ENCODE data around the gene SMIM7.

The SMIM7 gene

DNA sequence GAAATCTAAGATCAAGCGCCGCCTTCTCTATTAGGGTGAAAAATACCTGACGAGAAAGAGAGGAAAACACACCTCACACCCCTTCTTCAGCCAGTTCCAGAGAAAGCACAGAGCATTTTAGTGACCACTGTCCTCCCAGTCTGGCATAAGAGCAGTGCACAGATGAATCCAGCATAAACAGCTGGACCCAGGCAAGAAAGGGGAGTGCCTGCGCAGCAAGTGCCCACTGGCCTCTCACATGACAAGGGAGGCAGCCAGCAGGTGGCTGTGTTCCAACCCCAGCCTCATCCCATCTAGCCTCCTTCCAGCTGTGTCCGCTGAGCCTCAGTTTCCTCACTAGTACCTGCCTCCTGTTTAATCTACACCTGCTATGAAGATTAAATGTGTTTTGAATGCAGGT, 39.9 kb downstream of the SMIM7 start:
- no peaks in the 10 kb centered on the region for H3K36me3 Mint-ChIP-seq
- no peak overlapping the region for H3K4me3 Mint-ChIP-seq
- no peak for ATAC-seq
- H3K27ac Mint-ChIP-seq: no peak overlapping the region
- H3K27me3 Mint-ChIP-seq: no peaks in the 10 kb centered on the region
- peaks cover 94% of the 10 kb centered on the region for H3K4me1 Mint-ChIP-seq
- H3K9me3 Mint-ChIP-seq: no peaks in the 10 kb centered on the region

DNA sequence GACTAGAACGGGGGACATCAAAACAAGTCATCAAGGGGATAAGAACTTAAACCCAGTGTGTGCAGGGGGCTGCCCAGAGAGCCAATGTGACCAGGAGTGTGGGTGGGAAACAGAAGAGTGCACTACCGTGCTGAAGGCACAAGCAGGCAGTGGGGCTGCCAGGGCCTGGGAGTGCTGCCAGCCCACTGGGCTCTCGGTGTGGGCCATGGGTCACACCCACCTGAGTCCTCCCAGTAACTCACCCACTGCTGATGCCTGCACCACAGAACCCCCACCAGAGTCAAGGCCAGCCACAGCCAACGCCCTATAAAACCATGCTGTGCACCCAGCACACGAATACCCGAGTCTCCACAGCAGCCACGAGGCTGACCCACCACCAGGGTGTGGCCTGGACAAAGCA, 40.5 kb downstream of the SMIM7 start:
- Mint-ChIP-seq H3K4me1 (peaks cover 98% of the 10 kb centered on the region), H3K27me3 (no peaks in the 10 kb centered on the region), H3K4me3 (peak overlapping the region; percentile 27), H3K9me3 (no peaks in the 10 kb centered on the region), H3K27ac (peak overlapping the region; percentile 30), H3K36me3 (no peaks in the 10 kb centered on the region)
- ATAC-seq: peak; percentile 31

DNA sequence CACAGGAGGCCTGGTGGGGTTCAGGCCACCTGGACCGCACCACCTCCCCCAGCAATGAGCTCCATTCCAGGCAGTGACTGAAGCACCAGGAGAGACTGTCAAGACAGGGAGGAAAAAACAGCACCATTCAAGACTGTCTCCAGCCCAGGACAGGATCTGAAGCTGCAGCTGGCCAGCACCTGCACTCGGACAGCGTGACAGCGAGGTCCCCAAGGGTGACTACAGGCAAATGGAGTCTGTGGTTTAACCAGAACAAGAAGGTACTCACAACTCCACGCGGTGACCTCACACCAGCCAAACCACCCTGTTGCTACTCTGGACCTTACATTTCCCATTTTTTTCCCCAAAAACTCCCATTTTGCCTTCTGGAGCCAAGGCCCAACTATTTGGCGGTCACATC, 41.7 kb downstream of the SMIM7 start:
- H3K27me3 Mint-ChIP-seq: no peaks in the 10 kb centered on the region
- H3K9me3 Mint-ChIP-seq: no peaks in the 10 kb centered on the region
- no peaks in the 10 kb centered on the region for H3K36me3 Mint-ChIP-seq
- peaks cover 89% of the 10 kb centered on the region for H3K4me1 Mint-ChIP-seq
- no peak for ATAC-seq
- H3K27ac Mint-ChIP-seq: peak overlapping the region; percentile 30
- H3K4me3 Mint-ChIP-seq: peak overlapping the region; percentile 47

DNA sequence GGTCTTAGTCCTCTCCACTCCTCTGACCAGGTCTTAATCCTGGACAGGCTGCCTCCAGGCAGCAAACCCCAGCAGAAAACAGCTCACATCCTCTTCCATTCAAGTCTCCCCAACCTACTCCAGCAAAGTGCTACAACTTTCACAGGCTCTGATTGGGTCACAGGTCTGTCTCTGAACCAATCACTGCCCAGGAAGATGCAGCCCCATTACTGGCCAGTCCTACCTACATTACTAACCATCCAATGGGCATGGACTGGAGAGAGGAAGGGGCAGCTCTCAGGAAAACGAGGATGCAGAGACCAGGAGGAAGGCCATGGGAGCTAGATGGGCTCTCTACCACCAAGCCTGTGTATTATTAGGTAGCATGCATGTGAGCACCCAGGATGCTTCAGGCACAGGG, 44.1 kb downstream of the SMIM7 start:
- Mint-ChIP-seq H3K27me3 (no peaks in the 10 kb centered on the region), H3K4me3 (no peak overlapping the region), H3K9me3 (no peaks in the 10 kb centered on the region), H3K4me1 (peaks cover 88% of the 10 kb centered on the region), H3K27ac (peak overlapping the region; percentile 30), H3K36me3 (no peaks in the 10 kb centered on the region)
- no peak for ATAC-seq

DNA sequence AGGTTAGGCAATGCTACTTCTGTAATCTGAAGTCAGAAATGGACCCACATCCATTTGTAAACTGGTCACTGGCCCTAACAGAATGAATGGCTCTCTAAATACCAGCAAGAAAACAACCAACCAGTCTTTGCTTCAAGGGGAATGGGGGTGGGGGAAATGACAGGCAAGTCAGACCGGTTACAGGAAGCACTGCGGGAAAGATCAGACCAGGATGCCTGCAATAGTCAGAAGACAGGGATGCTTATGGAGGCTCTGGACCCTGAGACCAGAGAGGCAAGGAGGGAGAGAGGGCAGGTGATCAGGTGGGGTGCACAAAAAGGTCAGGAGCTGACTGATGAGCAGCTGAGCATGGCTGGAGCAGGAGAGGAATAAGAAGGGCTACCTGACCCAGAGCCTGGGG, 45.0 kb downstream of the SMIM7 start:
- H3K9me3 Mint-ChIP-seq: no peaks in the 10 kb centered on the region
- H3K27ac Mint-ChIP-seq: peak overlapping the region; percentile 30
- no peaks in the 10 kb centered on the region for H3K27me3 Mint-ChIP-seq
- no peak for ATAC-seq
- no peaks in the 10 kb centered on the region for H3K36me3 Mint-ChIP-seq
- H3K4me3 Mint-ChIP-seq: no peak overlapping the region
- H3K4me1 Mint-ChIP-seq: peaks cover 84% of the 10 kb centered on the region

DNA sequence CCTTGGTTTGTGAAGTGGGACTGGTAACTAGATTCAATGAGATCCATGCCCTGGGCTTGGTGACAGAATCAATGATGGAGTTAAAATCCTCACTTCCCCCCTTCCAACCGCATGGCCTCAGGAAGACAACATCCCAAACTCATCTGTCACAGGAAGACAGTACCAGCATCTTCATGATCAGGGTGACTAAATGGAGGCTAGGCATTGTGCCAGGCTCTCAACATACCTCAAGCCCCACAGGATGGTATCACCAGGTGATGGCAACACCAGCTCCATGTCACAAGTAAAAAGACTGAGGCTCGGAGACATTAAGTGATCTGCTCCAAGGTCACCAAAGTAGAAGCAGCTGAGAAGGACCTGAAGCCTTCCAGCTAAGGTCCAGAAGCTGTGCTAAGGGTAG, 46.1 kb downstream of the SMIM7 start:
- Mint-ChIP-seq H3K27ac (no peak overlapping the region), H3K4me1 (peaks cover 75% of the 10 kb centered on the region)
- ATAC-seq: no peak

DNA sequence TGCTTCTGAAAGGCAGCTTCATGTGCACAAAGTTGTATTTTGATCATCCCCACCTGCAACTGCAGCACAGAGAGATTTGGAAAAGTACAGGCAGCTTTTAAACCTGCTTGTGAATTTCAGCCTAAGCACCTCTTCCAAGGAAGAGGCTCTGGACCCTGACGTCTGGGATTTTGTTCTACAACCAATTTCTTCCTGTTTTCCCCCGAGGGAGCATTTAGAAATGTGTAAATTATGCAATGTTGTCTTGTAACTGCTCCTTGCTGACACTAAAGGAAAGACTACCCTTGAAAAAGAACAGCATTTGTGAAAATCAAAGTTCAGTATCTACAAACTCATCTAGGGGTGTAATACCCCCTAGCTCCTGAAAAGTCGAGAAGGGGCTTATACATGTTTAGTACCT, 47.3 kb downstream of the SMIM7 start:
- no peak overlapping the region for H3K4me3 Mint-ChIP-seq
- H3K9me3 Mint-ChIP-seq: no peaks in the 10 kb centered on the region
- H3K27me3 Mint-ChIP-seq: no peaks in the 10 kb centered on the region
- H3K36me3 Mint-ChIP-seq: no peaks in the 10 kb centered on the region
- peaks cover 75% of the 10 kb centered on the region for H3K4me1 Mint-ChIP-seq
- ATAC-seq: no peak
- no peak overlapping the region for H3K27ac Mint-ChIP-seq

More for the DNA sequence above, 46.1 kb downstream of the SMIM7 start:
- Mint-ChIP-seq H3K27me3 (no peaks in the 10 kb centered on the region), H3K9me3 (no peaks in the 10 kb centered on the region), H3K4me3 (no peak overlapping the region), H3K36me3 (no peaks in the 10 kb centered on the region)

DNA sequence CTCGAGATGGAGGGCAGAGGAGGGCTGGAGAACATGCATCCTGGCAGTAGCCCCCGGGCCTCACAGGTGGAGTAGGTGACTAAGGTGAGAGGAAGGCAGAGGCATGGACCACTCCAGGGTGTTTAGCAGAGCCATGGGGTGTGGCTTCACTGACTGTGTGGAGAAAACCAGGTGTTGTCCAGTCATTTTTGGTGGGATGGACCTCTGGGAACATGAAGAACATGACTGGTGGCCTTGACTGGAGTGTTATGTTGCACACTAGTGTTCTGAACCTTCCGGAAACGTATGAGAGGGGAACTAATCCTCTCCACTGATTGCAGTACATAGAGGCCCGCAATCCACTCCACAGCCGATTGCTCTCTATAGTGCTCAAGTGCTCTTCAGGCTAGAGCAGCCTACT, 48.8 kb downstream of the SMIM7 start:
- H3K36me3 Mint-ChIP-seq: no peaks in the 10 kb centered on the region
- no peak overlapping the region for H3K4me3 Mint-ChIP-seq
- no peaks in the 10 kb centered on the region for H3K27me3 Mint-ChIP-seq
- H3K27ac Mint-ChIP-seq: no peak overlapping the region
- peaks cover 68% of the 10 kb centered on the region for H3K4me1 Mint-ChIP-seq
- ATAC-seq: no peak
- no peaks in the 10 kb centered on the region for H3K9me3 Mint-ChIP-seq

DNA sequence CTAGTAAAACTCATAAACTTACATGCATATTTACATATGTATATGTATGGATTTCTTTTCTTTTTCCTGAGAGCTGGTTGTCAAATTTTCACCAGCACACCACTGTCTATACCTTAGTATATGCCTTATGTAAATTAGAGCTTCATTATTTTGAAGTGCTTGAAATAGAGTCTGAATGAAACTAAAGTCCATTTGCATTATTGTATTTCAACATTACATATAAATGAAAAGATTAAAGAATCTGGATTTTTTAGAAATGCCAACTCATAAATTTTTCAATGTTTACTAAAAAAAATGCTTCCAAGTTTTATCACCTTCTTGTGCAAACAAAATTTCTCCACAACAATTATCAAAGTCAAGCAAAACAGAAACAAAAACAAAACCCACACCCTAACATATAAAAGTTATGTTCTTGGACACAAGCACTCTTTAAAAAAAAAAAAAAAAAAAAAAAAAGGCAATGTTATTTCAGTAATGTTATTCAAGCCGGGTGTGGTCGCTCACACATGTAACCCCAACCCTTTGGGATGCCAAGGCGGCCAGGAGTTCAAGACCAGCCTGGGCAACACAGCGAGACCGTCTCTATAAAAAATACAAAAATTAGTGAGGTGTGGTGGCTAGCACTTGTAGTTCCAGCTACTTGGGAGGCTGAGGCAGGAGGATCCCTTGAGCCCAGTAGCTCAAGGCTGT, 50.3 kb downstream of the SMIM7 start:
- no peaks in the 10 kb centered on the region for H3K9me3 Mint-ChIP-seq
- H3K4me1 Mint-ChIP-seq: peaks cover 68% of the 10 kb centered on the region
- no peak for ATAC-seq
- H3K27ac Mint-ChIP-seq: no peak overlapping the region
- H3K36me3 Mint-ChIP-seq: peaks cover 5% of the 10 kb centered on the region
- no peak overlapping the region for H3K4me3 Mint-ChIP-seq
- H3K27me3 Mint-ChIP-seq: no peaks in the 10 kb centered on the region

DNA sequence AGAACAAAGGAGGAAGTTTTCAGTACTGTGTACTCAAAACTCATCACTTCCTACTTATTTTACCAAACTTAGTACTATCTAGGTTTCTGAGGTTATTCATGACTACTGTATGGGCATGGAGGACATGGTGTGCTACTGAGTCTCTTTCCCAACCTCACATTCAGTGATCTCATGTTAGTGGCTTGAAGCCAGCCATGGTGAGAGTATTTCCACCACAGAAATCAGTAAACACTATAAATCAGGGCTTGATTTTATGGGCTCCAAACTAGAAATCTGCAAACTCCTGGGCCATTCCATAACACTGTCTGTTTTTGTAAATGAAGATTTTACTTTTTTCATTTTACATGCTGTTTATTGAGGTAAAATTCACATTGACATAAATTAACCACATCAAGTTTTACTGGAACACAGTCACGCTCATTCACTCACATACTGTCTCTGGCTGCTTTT, 51.6 kb downstream of the SMIM7 start:
- H3K36me3 Mint-ChIP-seq: peaks cover 5% of the 10 kb centered on the region
- ATAC-seq: peak; percentile 76
- H3K4me3 Mint-ChIP-seq: no peak overlapping the region
- peak overlapping the region; percentile 77 for H3K27ac Mint-ChIP-seq
- H3K9me3 Mint-ChIP-seq: no peaks in the 10 kb centered on the region
- H3K27me3 Mint-ChIP-seq: no peaks in the 10 kb centered on the region
- peaks cover 73% of the 10 kb centered on the region for H3K4me1 Mint-ChIP-seq

DNA sequence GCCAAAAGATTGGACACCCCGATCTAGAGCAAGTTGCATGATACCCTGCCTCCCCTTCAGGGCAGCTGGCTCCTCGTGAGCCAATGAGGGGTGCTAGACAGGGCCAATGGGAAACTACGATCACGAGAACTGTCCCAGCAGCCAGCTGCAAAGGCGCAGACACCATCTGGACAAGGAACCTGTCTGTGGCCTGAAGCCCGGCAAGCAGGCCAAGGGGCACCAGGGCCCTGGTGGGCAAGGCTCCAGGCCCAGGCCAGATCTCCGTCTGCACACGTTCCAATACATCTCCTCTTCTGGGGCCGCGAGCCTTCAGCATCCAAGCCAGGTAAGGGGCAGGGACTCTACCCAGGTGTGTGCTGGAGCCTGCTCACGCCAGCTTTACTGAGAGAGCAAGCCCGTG, 52.1 kb downstream of the SMIM7 start:
- Mint-ChIP-seq H3K27ac (peak overlapping the region; percentile 77), H3K4me3 (no peak overlapping the region), H3K27me3 (no peaks in the 10 kb centered on the region), H3K9me3 (no peaks in the 10 kb centered on the region), H3K36me3 (peaks cover 5% of the 10 kb centered on the region), H3K4me1 (peaks cover 69% of the 10 kb centered on the region)
- ATAC-seq: no peak

DNA sequence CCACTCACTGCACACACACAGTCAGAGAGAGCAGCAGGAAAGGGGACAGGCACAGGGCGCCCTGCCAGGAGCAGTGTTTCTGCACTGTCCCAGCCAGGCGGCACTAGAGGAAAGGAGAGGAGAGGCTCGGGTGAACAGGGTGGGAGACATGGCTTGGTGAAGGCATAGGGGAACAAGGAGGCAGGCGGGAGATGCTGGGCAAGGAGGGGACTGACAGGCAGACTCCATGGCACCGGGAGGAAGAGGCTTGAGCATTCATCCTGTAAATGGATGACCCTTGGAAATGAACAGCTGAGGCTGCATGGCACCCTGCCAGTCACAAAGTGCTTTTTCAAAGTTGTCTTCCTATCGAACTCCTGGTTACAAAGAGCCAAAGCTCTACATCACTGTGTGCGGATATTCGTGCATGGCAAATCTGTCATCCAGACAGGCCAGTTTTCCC, 54.4 kb downstream of the SMIM7 start:
- Mint-ChIP-seq H3K9me3 (no peaks in the 10 kb centered on the region), H3K4me1 (peaks cover 62% of the 10 kb centered on the region), H3K36me3 (peaks cover 5% of the 10 kb centered on the region), H3K4me3 (no peak overlapping the region), H3K27ac (peak overlapping the region; percentile 72), H3K27me3 (no peaks in the 10 kb centered on the region)
- no peak for ATAC-seq

DNA sequence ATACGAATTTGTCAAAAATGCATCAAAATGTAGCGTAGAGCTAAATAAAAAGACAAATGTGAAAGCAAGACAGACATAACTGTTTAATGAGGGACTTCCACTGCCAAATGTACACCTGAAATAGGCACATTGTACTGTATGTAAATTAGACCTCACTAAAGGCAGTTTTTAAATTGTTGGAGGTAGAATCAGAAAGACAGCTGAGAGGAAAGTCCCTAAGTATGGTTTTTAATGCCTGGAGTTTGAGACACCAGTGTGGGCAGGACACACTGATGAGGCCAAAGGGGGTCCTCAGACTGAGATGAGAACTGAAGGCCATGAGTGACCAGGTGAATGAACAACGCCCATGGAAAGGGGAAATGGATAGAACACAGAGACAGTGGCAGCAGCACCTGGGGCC, 54.8 kb downstream of the SMIM7 start:
- Mint-ChIP-seq H3K27me3 (no peaks in the 10 kb centered on the region), H3K4me1 (peaks cover 63% of the 10 kb centered on the region), H3K9me3 (no peaks in the 10 kb centered on the region), H3K36me3 (peaks cover 5% of the 10 kb centered on the region), H3K27ac (peak overlapping the region; percentile 72), H3K4me3 (no peak overlapping the region)
- ATAC-seq: no peak

DNA sequence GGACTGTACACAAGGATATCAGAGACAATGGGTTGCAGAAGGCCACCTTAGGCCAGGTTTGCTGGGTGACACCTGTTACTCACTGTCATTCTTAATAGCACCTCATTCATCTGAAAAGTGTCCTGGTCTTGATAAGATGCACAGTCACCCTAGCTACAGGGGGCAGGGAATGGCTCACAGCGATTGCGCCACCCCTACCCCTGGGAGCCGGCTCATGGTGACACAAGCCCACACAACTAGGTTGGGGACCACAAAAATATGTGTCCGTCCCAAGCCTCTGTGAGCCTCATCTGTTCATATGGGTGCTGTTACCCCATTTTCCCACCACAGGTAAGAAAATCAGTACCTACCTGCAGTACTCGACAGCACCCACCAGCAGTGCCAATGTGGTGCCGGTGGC, 55.3 kb downstream of the SMIM7 start:
- peaks cover 5% of the 10 kb centered on the region for H3K36me3 Mint-ChIP-seq
- no peaks in the 10 kb centered on the region for H3K27me3 Mint-ChIP-seq
- peak overlapping the region; percentile 72 for H3K27ac Mint-ChIP-seq
- H3K4me3 Mint-ChIP-seq: no peak overlapping the region
- no peak for ATAC-seq
- peaks cover 68% of the 10 kb centered on the region for H3K4me1 Mint-ChIP-seq
- no peaks in the 10 kb centered on the region for H3K9me3 Mint-ChIP-seq

DNA sequence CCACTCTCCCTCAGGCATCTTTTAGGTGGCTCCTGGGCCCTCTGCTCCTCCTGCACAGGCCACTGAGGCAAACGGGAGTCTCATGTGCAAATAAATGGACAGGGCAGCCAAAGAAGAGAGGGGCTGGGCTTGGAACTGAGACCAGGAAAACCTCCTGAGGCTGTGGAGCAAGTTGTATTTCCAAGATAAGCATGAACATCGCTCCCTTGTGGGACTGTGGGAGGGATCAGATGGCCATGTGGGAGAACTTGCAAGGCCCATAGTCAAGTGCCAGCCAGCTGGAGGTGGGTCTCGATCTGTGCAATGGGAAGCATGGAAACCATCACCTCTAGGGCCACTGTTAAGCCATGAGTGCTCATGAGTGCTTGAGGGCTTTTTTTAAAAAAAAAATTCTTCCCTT, 56.9 kb downstream of the SMIM7 start:
- Mint-ChIP-seq H3K4me1 (peaks cover 66% of the 10 kb centered on the region), H3K4me3 (no peak overlapping the region)

DNA sequence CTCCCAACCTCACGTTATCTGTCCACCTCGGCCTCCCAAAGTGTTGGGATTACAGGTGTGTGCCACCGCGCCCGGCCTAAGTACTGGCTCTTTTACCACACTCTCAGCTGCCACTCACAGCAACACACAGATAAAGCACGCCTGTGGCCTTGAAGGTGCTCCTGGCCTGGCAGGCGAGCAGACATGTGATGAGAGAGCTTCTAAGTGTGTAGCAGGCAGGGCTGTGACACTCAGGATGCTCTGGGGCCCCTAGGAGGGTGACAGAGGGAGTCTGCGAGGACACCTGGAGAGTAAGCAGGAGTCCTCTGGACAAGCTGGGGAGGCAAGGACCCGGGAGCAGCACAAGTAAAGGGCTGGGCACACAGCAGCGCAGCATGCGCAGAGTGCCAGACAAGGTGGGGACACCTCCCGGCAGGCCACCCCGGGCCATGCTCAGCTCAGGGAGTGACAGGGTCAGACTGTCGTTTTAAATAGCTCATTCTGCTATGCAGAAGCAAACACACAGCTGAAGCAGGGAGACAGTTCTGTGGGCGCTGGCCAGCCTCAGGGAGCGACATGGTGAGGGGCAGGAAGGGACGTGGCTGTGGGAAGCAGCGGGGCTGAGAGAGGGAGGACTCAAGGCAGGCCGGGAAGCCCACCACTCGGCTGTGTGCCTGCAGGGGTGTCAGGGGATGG, 58.4 kb downstream of the SMIM7 start:
- Mint-ChIP-seq H3K9me3 (no peaks in the 10 kb centered on the region), H3K4me1 (peaks cover 67% of the 10 kb centered on the region), H3K36me3 (peaks cover 5% of the 10 kb centered on the region), H3K27me3 (no peaks in the 10 kb centered on the region), H3K27ac (peak overlapping the region; percentile 53), H3K4me3 (no peak overlapping the region)
- no peak for ATAC-seq

More for the DNA sequence above, 56.9 kb downstream of the SMIM7 start:
- no peaks in the 10 kb centered on the region for H3K9me3 Mint-ChIP-seq
- no peaks in the 10 kb centered on the region for H3K27me3 Mint-ChIP-seq
- H3K27ac Mint-ChIP-seq: no peak overlapping the region
- peaks cover 5% of the 10 kb centered on the region for H3K36me3 Mint-ChIP-seq
- ATAC-seq: no peak
